K562 (cell line): ENCODE measurements around the gene NCBP2. TPM values are rescaled to one million over a fixed set of nuclear protein-coding genes. Genes with fewer than 3 reads are reported as not detected.
A peak's percentile ranks its signal among the peaks of the same experiment; 100 is the strongest.

Source experiments
- C11orf30 ChIP-seq: fragments of 450-650 bp; IDR thresholded peaks from 2 replicates; pipeline ENCODE4 v1.6.1; 2016; ENCODE audit warnings: low read depth, mild to moderate bottlenecking
- CBX2 ChIP-seq: fragments of 200-600 bp; sonication (generic); IDR thresholded peaks from one replicate; pipeline ENCODE4 v1.6.1; 2012; ENCODE audit warnings: mild to moderate bottlenecking, low read length, inconsistent platforms; ENCODE audit not compliant: insufficient read depth, poor library complexity, severe bottlenecking
- CREM ChIP-seq: IDR thresholded peaks from 2 replicates; pipeline ENCODE4 v1.6.1; 2014; ENCODE audit warnings: antibody characterized with exemption, low read depth
- DMBX1 ChIP-seq: fragments of 250-450 bp; sonication (Bioruptor Pico); IDR thresholded peaks from 2 replicates; pipeline ENCODE4 v1.8.0; 2022; ENCODE audit warnings: inconsistent platforms, mild to moderate bottlenecking, moderate library complexity, borderline replicate concordance
- ETV6 ChIP-seq, 3 experiments: fragments of 150-350 bp in 1 of 3; sonication (generic) in 1 of 3; formaldehyde crosslinking in 1 of 3; IDR thresholded peaks; 2 replicates each; pipeline versions ENCODE4 v1.6.1 to v1.8.0; 2014 to 2022; ENCODE audit warnings: borderline replicate concordance in 2 of 3, low read depth in 2 of 3, antibody characterized with exemption in 1 of 3, low read length in 1 of 3, mild to moderate bottlenecking in 1 of 3, missing genetic modification reagents in 1 of 3
- GATAD2A ChIP-seq: fragments of 450-650 bp; IDR thresholded peaks from 2 replicates; pipeline ENCODE4 v1.6.1; 2017
- JUND ChIP-seq, 2 experiments: IDR thresholded peaks; 2 replicates in 1 of 2; 3 replicates in 1 of 2; pipeline ENCODE4 v1.6.1; 2011; ENCODE audit warnings: borderline replicate concordance in 2 of 2, low read depth in 2 of 2, low read length in 2 of 2, improper control_type of control experiment in 1 of 2, missing biosample characterization in 1 of 2, missing genetic modification characterization in 1 of 2, missing genetic modification reagents in 1 of 2
- MTA1 ChIP-seq: fragments of 450-650 bp; IDR thresholded peaks from 2 replicates; pipeline ENCODE4 v1.6.1; 2017; ENCODE audit warnings: borderline replicate concordance
- MTF1 ChIP-seq: fragments of 250-450 bp; sonication (Bioruptor Pico); IDR thresholded peaks from 2 replicates; pipeline ENCODE4 v1.9.0; 2021; ENCODE audit warnings: moderate library complexity, mild to moderate bottlenecking, inconsistent platforms, borderline replicate concordance
- MYBL2 ChIP-seq, 2 experiments: fragments of 450-650 bp in 1 of 2; sonication (generic) in 1 of 2; formaldehyde crosslinking in 1 of 2; IDR thresholded peaks; 2 replicates each; pipeline versions ENCODE4 v1.6.1 to v1.8.1; 2017 to 2022; ENCODE audit warnings: borderline replicate concordance in 1 of 2, inconsistent platforms in 1 of 2, low read depth in 1 of 2, mild to moderate bottlenecking in 1 of 2, missing genetic modification reagents in 1 of 2, moderate library complexity in 1 of 2
- SAFB ChIP-seq: fragments of 200-400 bp; formaldehyde crosslinking; IDR thresholded peaks from 2 replicates; pipeline ENCODE4 v1.6.1; 2017; ENCODE audit warnings: low read depth, low read length, borderline replicate concordance
- SP1 ChIP-seq: sonication (generic); formaldehyde crosslinking; IDR thresholded peaks from 2 replicates; pipeline ENCODE4 v1.8.1; 2022; ENCODE audit warnings: mild to moderate bottlenecking, missing genetic modification reagents
- ZFP30 ChIP-seq: fragments of 250-450 bp; sonication (Bioruptor Pico); IDR thresholded peaks from 2 replicates; pipeline ENCODE4 v1.8.0; 2022; ENCODE audit warnings: moderate library complexity, mild to moderate bottlenecking, inconsistent platforms, borderline replicate concordance
- ZNF184 ChIP-seq: sonication (generic); formaldehyde crosslinking; IDR thresholded peaks from 2 replicates; pipeline ENCODE4 v1.5.0; 2020; ENCODE audit warnings: missing genetic modification reagents
- ZNF431 ChIP-seq: sonication (generic); formaldehyde crosslinking; IDR thresholded peaks from 2 replicates; pipeline ENCODE4 v1.8.0; 2022; ENCODE audit warnings: mild to moderate bottlenecking, missing genetic modification reagents
- polyA plus RNA-seq, 8 experiments: library from polyadenylated mRNA; depleted of rRNA in 4 of 8; stranded (reverse) in 5 of 8; unstranded in 3 of 8; fragments of >200 nt; fragmentation: Nextera tagmentation in 2 of 8; fragmentation: Illumina TruSeq in 1 of 8; extraction: Ambion mirVana in 2 of 8; extraction: Trizol in 1 of 8; gene quantifications; 2 replicates each; pipeline versions ENCODE4 v1.2.1 to v1.2.3, GENCODE V29; 2011 to 2014; ENCODE audit warnings: inconsistent platforms in 1 of 8, missing spikeins in 1 of 8
- total RNA-seq, 7 experiments: library from RNA; depleted of rRNA in 6 of 7; stranded (reverse); fragments of >200 nt in 6 of 7; fragmentation: Illumina TruSeq in 2 of 7; extraction: Trizol in 2 of 7; gene quantifications; 2 replicates each; pipeline versions ENCODE4 v1.2.1 to v1.2.3, GENCODE V29; 2011 to 2021; ENCODE audit warnings: low replicate concordance in 1 of 7
- TF ChIP-seq, protein P1 (sequence below): fragments of 250-450 bp; sonication (Bioruptor Pico); IDR thresholded peaks from 2 replicates; pipeline ENCODE4 v1.5.0; 2021; ENCODE audit warnings: mild to moderate bottlenecking, borderline replicate concordance
- TF ChIP-seq, protein P2 (sequence below): sonication (generic); formaldehyde crosslinking; IDR thresholded peaks from 2 replicates; pipeline ENCODE4 v1.8.0; 2022; ENCODE audit warnings: missing genetic modification reagents, mild to moderate bottlenecking, moderate library complexity, borderline replicate concordance
- TF ChIP-seq, protein P3 (sequence below): fragments of 250-450 bp; sonication (Bioruptor Pico); IDR thresholded peaks from 2 replicates; pipeline ENCODE4 v1.5.0; 2022; ENCODE audit warnings: mild to moderate bottlenecking
- TF ChIP-seq, protein P4 (sequence below): fragments of 450-650 bp; IDR thresholded peaks from 2 replicates; pipeline ENCODE4 v1.6.1; 2016

Gene NCBP2
- total and polyA plus RNA-seq, 9 of the 15 experiments (the other 6 are each of a cell fraction or from before 2014, with no cell fraction given), result 56.4 to 102 (median 82.3) TPM

DNA sequence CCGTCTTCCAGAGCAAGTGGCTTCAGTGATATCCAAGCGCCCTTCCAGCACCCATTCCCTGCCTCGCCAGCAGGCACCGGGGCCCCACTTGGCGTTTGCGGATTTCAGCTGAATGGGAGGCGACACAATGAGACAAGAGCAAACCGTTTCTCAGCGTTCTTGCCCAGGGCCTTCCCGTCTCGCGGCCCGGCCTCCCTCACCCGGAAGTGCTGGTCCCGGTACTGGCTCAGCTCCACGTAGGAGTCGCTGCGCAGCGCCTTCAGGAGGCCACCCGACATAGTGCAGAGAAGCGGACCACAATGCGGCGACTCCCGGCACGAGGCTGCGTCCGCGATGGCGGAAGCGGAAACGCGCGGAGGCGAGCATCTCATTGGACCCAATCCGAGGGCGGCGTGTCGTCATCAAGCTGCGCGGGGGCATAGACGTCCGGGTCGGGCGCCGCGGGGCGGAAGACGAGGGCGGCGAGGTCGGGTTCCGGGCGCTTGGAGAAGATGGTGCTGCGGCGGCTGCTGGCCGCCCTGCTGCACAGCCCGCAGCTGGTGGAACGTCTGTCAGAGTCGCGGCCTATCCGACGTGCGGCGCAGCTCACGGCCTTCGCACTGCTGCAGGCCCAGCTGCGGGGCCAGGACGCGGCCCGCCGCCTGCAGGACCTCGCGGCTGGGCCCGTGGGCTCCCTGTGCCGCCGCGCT is at the start of gene NCBP2 (continued):
- peak; percentile 97; the same call in 1 of the 2 replicates for TF ChIP-seq SP1
- no peak for TF ChIP-seq GATAD2A
- no peak for TF ChIP-seq ZFP30
- TF ChIP-seq, protein P1, sequence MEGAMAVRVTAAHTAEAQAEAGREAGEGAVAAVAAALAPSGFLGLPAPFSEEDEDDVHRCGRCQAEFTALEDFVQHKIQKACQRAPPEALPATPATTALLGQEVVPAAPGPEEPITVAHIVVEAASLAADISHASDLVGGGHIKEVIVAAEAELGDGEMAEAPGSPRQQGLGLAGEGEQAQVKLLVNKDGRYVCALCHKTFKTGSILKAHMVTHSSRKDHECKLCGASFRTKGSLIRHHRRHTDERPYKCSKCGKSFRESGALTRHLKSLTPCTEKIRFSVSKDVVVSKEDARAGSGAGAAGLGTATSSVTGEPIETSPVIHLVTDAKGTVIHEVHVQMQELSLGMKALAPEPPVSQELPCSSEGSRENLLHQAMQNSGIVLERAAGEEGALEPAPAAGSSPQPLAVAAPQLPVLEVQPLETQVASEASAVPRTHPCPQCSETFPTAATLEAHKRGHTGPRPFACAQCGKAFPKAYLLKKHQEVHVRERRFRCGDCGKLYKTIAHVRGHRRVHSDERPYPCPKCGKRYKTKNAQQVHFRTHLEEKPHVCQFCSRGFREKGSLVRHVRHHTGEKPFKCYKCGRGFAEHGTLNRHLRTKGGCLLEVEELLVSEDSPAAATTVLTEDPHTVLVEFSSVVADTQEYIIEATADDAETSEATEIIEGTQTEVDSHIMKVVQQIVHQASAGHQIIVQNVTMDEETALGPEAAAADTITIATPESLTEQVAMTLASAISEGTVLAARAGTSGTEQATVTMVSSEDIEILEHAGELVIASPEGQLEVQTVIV (CRISPR knock-in tag), result no peak
- no peak for TF ChIP-seq ZNF184 (CRISPR knock-in tag)
- TF ChIP-seq ZNF431, result 0 out of 2 replicates have a peak, but pooled peaks have one; percentile 34
- TF ChIP-seq ETV6 (IDR thresholded peaks at IDR 0.05; ENCODE audit: borderline replicate concordance in 1 of 2, low read depth in 2 of 2, low read length in 1 of 2), result peak; percentile 64 to 79; a peak in 3 of 4 replicates
- TF ChIP-seq ETV6 (CRISPR knock-in tag; IDR thresholded peaks at IDR 0.05; ENCODE audit: borderline replicate concordance), result peak; percentile 64; the same call in 1 of the 2 replicates
- peak; percentile 99 for TF ChIP-seq C11orf30
- TF ChIP-seq CBX2, result no peak
- no peak for TF ChIP-seq DMBX1 (CRISPR knock-in tag)
- no peak for TF ChIP-seq MYBL2 (IDR thresholded peaks at IDR 0.05; ENCODE audit: low read depth)
- TF ChIP-seq MYBL2 (CRISPR knock-in tag; IDR thresholded peaks at IDR 0.05; ENCODE audit: borderline replicate concordance), result no peak
- TF ChIP-seq, protein P2, sequence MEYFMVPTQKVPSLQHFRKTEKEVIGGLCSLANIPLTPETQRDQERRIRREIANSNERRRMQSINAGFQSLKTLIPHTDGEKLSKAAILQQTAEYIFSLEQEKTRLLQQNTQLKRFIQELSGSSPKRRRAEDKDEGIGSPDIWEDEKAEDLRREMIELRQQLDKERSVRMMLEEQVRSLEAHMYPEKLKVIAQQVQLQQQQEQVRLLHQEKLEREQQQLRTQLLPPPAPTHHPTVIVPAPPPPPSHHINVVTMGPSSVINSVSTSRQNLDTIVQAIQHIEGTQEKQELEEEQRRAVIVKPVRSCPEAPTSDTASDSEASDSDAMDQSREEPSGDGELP, result peak; percentile 90
- peak; percentile 99 for TF ChIP-seq MTA1
- 0 out of 2 replicates have a peak, but pooled peaks have one; percentile 13 for TF ChIP-seq SAFB
- TF ChIP-seq JUND (IDR thresholded peaks at IDR 0.05; ENCODE audit: borderline replicate concordance, low read depth, low read length), result peak; percentile 74
- peak; percentile 47; the same call in 1 of the 3 replicates for TF ChIP-seq JUND (tag; IDR thresholded peaks at IDR 0.05; ENCODE audit: borderline replicate concordance, low read depth, low read length)
- no peak for TF ChIP-seq MTF1
- TF ChIP-seq, protein P3, sequence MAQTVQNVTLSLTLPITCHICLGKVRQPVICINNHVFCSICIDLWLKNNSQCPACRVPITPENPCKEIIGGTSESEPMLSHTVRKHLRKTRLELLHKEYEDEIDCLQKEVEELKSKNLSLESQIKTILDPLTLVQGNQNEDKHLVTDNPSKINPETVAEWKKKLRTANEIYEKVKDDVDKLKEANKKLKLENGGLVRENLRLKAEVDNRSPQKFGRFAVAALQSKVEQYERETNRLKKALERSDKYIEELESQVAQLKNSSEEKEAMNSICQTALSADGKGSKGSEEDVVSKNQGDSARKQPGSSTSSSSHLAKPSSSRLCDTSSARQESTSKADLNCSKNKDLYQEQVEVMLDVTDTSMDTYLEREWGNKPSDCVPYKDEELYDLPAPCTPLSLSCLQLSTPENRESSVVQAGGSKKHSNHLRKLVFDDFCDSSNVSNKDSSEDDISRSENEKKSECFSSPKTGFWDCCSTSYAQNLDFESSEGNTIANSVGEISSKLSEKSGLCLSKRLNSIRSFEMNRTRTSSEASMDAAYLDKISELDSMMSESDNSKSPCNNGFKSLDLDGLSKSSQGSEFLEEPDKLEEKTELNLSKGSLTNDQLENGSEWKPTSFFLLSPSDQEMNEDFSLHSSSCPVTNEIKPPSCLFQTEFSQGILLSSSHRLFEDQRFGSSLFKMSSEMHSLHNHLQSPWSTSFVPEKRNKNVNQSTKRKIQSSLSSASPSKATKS (CRISPR knock-in tag), result no peak
- TF ChIP-seq, protein P4, sequence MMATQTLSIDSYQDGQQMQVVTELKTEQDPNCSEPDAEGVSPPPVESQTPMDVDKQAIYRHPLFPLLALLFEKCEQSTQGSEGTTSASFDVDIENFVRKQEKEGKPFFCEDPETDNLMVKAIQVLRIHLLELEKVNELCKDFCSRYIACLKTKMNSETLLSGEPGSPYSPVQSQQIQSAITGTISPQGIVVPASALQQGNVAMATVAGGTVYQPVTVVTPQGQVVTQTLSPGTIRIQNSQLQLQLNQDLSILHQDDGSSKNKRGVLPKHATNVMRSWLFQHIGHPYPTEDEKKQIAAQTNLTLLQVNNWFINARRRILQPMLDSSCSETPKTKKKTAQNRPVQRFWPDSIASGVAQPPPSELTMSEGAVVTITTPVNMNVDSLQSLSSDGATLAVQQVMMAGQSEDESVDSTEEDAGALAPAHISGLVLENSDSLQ, result 0 out of 2 replicates have a peak, but pooled peaks have one; percentile 30
- peak; percentile 99 for TF ChIP-seq CREM
